ENCODE results near the gene OPALIN. TPM values are rescaled to one million over a fixed set of nuclear protein-coding genes. Genes with fewer than 3 reads are reported as not detected.

OPALIN gene
- total and polyA plus RNA-seq, 10 of the 15 experiments (the other 5 are each of a cell fraction or from before 2014, with no cell fraction given): not detected

DNA sequence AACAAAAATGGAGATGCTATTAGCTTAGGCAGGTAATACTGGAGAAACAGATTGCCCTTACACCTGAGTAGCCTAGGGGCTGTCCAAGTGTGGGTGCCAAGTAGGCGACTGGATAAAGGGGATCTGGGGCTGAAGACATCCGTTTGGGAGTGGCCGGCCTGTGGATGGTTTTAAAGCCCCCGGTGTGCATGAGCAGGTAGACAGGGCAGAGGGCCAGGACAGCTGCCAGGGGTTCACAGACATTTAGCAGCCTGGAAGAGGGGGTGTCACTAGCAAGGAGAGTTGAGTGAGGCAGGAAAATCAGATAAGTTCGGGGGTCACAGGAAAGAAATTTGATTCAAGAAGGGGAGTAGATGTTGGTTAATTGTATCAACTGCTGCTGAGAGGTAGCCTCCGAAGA, 1.5 kb upstream of the OPALIN start:
- Histone ChIP-seq H3K27me3 (replicated peaks in 1 of 2; ENCODE audit: control insufficient read depth in 2 of 2, insufficient read depth in 2 of 2, low read length in 1 of 2) (peaks cover 2 to 6% of the 10 kb centered on the region in 2 experiments; a peak in 3 of 4 replicates), H3K4me2 (ENCODE audit: control insufficient read depth, insufficient read depth) (no peak overlapping the region), H3K4me3 (no peak overlapping the region), H3K9ac (ENCODE audit: control insufficient read depth, insufficient read depth, low read length) (no peak overlapping the region), H4K20me1 (ENCODE audit: control insufficient read depth, insufficient read depth) (no peaks in the 10 kb centered on the region), H3K27ac (ENCODE audit: control insufficient read depth, insufficient read depth) (no peak overlapping the region), H3K79me2 (ENCODE audit: control insufficient read depth, insufficient read depth, low read length) (no peaks in the 10 kb centered on the region), H3K4me1 (ENCODE audit: control insufficient read depth, insufficient read depth, low read length) (no peaks in the 10 kb centered on the region), H3K36me3 (ENCODE audit: control insufficient read depth in 2 of 2, insufficient read depth in 2 of 2, low read length in 1 of 2) (no peaks in the 10 kb centered on the region), H2AFZ (ENCODE audit: control insufficient read depth, low read depth, low read length) (no peak overlapping the region), H3K9me3 (replicated peaks; ENCODE audit: control insufficient read depth, insufficient read depth, low read length) (no peaks in the 10 kb centered on the region)
- 61% methylated on average over 6 of the region's 6 CpGs for WGBS (ENCODE audit: insufficient coverage, insufficient replicate concordance, low lambda C conversion rate, missing lambda C conversion rate)
- TF ChIP-seq EED (IDR thresholded peaks at IDR 0.05; ENCODE audit: low read depth): no peak
- no peak for TF ChIP-seq ZBTB40 (IDR thresholded peaks at IDR 0.05; ENCODE audit: borderline replicate concordance)
- TF ChIP-seq POLR2AphosphoS2 (IDR thresholded peaks at IDR 0.05; ENCODE audit: low read depth, low read length): no peak
- TF ChIP-seq MTA3 (IDR thresholded peaks at IDR 0.05; ENCODE audit: borderline replicate concordance, low read length): no peak
- TF ChIP-seq NBN (IDR thresholded peaks at IDR 0.05): no peak
- TF ChIP-seq MXI1 (IDR thresholded peaks at IDR 0.05; ENCODE audit: low read depth, low read length): no peak
- no peak for TF ChIP-seq POLR2A (IDR thresholded peaks at IDR 0.05; ENCODE audit: low read depth, low read length)
- no peak for TF ChIP-seq RELA (IDR thresholded peaks at IDR 0.05; ENCODE audit: borderline replicate concordance, partially characterized antibody)
- TF ChIP-seq CHD2 (IDR thresholded peaks at IDR 0.05; ENCODE audit: borderline replicate concordance, low read depth, low read length): no peak
- ChIA-PET RAD21 (ENCODE audit: unreplicated experiment) (no interaction called here), SMC1A (ENCODE audit: uncharacterized antibody, unreplicated experiment) (no interaction called here), CTCF (interaction anchor here (1.0 kb wide), 1 partner anchor 10 kb away, joined by 4 read pairs; no protein-coding TSS in a partner anchor), POLR2A (no interaction called here)
- FAIRE-seq: no peak
- no peak for DNase-seq (ENCODE audit: low read depth, low spot score)
- no TSS peak for BruUV-seq (replicated peaks)
- no peak for ATAC-seq
- intact Hi-C loops (cut with micrococcal nuclease; ENCODE audit: unreplicated experiment): no loop called here
- in situ Hi-C loops (cut with MboI): no loop called here

Data from GM12878 (cell line).